ENCODE results near the gene CSH2. TPM values are rescaled to one million over a fixed set of nuclear protein-coding genes. Genes with fewer than 3 reads are reported as not detected.

Gene CSH2
- total and polyA plus RNA-seq, 2 of the 13 experiments (the other 11 are each of a cell fraction or from before 2014, with no cell fraction given) = not detected

- H2AFZ ChIP-seq (ENCODE audit: low read length) = no peak overlapping the region
- peak overlapping the region; percentile 92 for H3K27ac ChIP-seq (ENCODE audit: extremely low read length, insufficient read depth, low read length)
- H3K4me2 ChIP-seq (ENCODE audit: low read depth, low read length) = peak overlapping the region; percentile 92
- H3K27me3 ChIP-seq (ENCODE audit: control insufficient read depth in 1 of 2, insufficient read depth in 2 of 2, low read length in 2 of 2) = no peaks in the 10 kb centered on the region; a peak in 1 of 5 replicates
- no peak for DNase-seq (ENCODE audit: low spot score)
- peaks cover 10% of the 10 kb centered on the region; the same call in 1 of the 2 replicates for H4K20me1 ChIP-seq (ENCODE audit: insufficient read depth, low read length)
- H3K9me3 ChIP-seq (ENCODE audit: low read length) = no peaks in the 10 kb centered on the region
- CTCF ChIA-PET (ENCODE audit: low intra/inter-chr PET ratio, low total read pairs) = no interaction called here
- H3K4me3 ChIP-seq (replicated peaks in 1 of 3; ENCODE audit: insufficient read depth in 1 of 3, low read depth in 2 of 3, low read length in 3 of 3) = peak overlapping the region; percentile 85 to 98 (median 97)
- H3K36me3 ChIP-seq (replicated peaks in 1 of 2; ENCODE audit: control insufficient read depth in 1 of 2, insufficient read depth in 2 of 2, low read length in 2 of 2) = peaks cover 3 to 8% of the 10 kb centered on the region in 2 experiments; a peak in 4 of 5 replicates
- peak; percentile 33 for ATAC-seq
- peak overlapping the region; percentile 93 for H3K9ac ChIP-seq (ENCODE audit: insufficient read depth, low read depth, low read length)
- H3K4me1 ChIP-seq (ENCODE audit: insufficient read depth, low read length) = peaks cover 44% of the 10 kb centered on the region
- under 1% methylated on average over 27 of the region's 36 CpGs for WGBS (ENCODE audit: low lambda C conversion rate)
- POLR2A ChIA-PET = interaction anchor here (2.7 to 4.4 kb wide), 3 partner anchors 10 to 68 kb away, joined by 30 to 37 read pairs (median 33); partner anchors contain the start of genes CCDC47, DDX42, FTSJ3 and PSMC5
- no peak for FAIRE-seq
- intact Hi-C loops (cut with micrococcal nuclease; ENCODE audit: unreplicated experiment) (loop anchor here (5.0 kb wide), 1 partner anchor 70 kb away; the partner anchor contains the start of genes CCDC47 and DDX42), in situ Hi-C loops (cut with HindIII; ENCODE audit: extremely low pct_ligation_motif_present, low pct_unique_long_range_greater_than_20kb) (loop anchor here (10.0 kb wide), 1 partner anchor 663 kb away; the partner anchor contains the start of genes CEP95 and DDX5)
- no TSS peak for BruUV-seq (replicated peaks)
- H3K79me2 ChIP-seq (ENCODE audit: insufficient read depth, low read length) = peaks cover 43% of the 10 kb centered on the region
- TF ChIP-seq FIP1L1 (IDR thresholded peaks at IDR 0.05; ENCODE audit: borderline replicate concordance, insufficient read depth, low read depth, low read length) = no peak
- peak; percentile 32; the same call in 1 of the 2 replicates for TF ChIP-seq ZNF703 (CRISPR knock-in tag; IDR thresholded peaks at IDR 0.05; ENCODE audit: borderline replicate concordance)
- TF ChIP-seq CENPBD1 (CRISPR knock-in tag; IDR thresholded peaks at IDR 0.05; ENCODE audit: borderline replicate concordance, low read depth) = no peak
- TF ChIP-seq AGO2 (optimal IDR thresholded peaks at IDR 0.05; ENCODE audit: low read depth, low read length) = peak; percentile 32
- no peak for TF ChIP-seq RELA (CRISPR knock-in tag; IDR thresholded peaks at IDR 0.05)
- TF ChIP-seq CREBL2 (CRISPR knock-in tag; IDR thresholded peaks at IDR 0.05; ENCODE audit: borderline replicate concordance) = no peak
- no peak for TF ChIP-seq PRDM10 (CRISPR knock-in tag; IDR thresholded peaks at IDR 0.05; ENCODE audit: low read depth)
- no peak for TF ChIP-seq ZFP1 (CRISPR knock-in tag; IDR thresholded peaks at IDR 0.05)
- 0 out of 2 replicates have a peak, but pooled peaks have one; percentile 4 for TF ChIP-seq ZC3H13 (CRISPR knock-in tag; IDR thresholded peaks at IDR 0.05)
- 0 out of 2 replicates have a peak, but pooled peaks have one; percentile 5 for TF ChIP-seq KAT7 (CRISPR knock-in tag; IDR thresholded peaks at IDR 0.05; ENCODE audit: borderline replicate concordance)
- no peak for TF ChIP-seq ZNF317 (CRISPR knock-in tag; IDR thresholded peaks at IDR 0.05)
- TF ChIP-seq KDM5A (IDR thresholded peaks at IDR 0.05; ENCODE audit: borderline replicate concordance, low read length) = peak; percentile 46; the same call in 1 of the 2 replicates
- no peak for TF ChIP-seq IRF1 (CRISPR knock-in tag; IDR thresholded peaks at IDR 0.05; ENCODE audit: low read depth)
- TF ChIP-seq ZFY (CRISPR knock-in tag; IDR thresholded peaks at IDR 0.05) = peak; percentile 65
- TF ChIP-seq HNRNPLL (IDR thresholded peaks at IDR 0.05; ENCODE audit: low read depth, low read length, poor library complexity, severe bottlenecking) = no peak
- TF ChIP-seq ZNF230 (CRISPR knock-in tag; IDR thresholded peaks at IDR 0.05) = no peak
- no peak for TF ChIP-seq ZNF614 (CRISPR knock-in tag; IDR thresholded peaks at IDR 0.05; ENCODE audit: borderline replicate concordance)
- no peak for TF ChIP-seq AHR (CRISPR knock-in tag; IDR thresholded peaks at IDR 0.05)
- TF ChIP-seq ARID2 (CRISPR knock-in tag; IDR thresholded peaks at IDR 0.05; ENCODE audit: borderline replicate concordance) = 0 out of 2 replicates have a peak, but pooled peaks have one; percentile 9
- TF ChIP-seq ZFX (CRISPR knock-in tag; IDR thresholded peaks at IDR 0.05; ENCODE audit: low read depth) = peak; percentile 57
These were observed 31.3 kb downstream of the CSH2 start for GRCh38 chr17:63842173-63842539.
